Ovary (tissue), 9 donors: ENCODE data around the gene LRRN4CL. TPM values are rescaled to one million over a fixed set of nuclear protein-coding genes. Genes with fewer than 3 reads are reported as not detected.

Source experiments
- DNase-seq, 5 donors: peaks; one replicate each; pipeline ENCODE4 v3.0.0-alpha.2; 2019 to 2020
- H3K27ac ChIP-seq, 2 donors: fragments of 200-600 bp; one replicate each; pipeline versions ENCODE4 v1.5.1 to v1.8.0; 2019 to 2022
- H3K27me3 ChIP-seq: fragments of 200-600 bp; one replicate; pipeline ENCODE4 v1.8.0; 2022
- H3K36me3 ChIP-seq: fragments of 200-600 bp; sonication (generic); one replicate; pipeline ENCODE4 v1.5.1; 2019
- H3K4me1 ChIP-seq: one replicate; pipeline ENCODE4 v1.8.1; 2013; ENCODE audit warnings: mild to moderate bottlenecking, moderate library complexity; ENCODE audit not compliant: insufficient read depth
- H3K4me3 ChIP-seq: fragments of 200-600 bp; sonication (generic); one replicate; pipeline ENCODE4 v1.5.1; 2017
- H3K9me3 ChIP-seq, 2 donors: fragments of 200-600 bp in 1 of 2; sonication (generic) in 1 of 2; one replicate each; pipeline versions ENCODE4 v1.5.1 to v1.8.1; 2013 to 2019; ENCODE audit warnings: mild to moderate bottlenecking in 1 of 2, moderate library complexity in 1 of 2
- EP300 ChIP-seq: sonication (generic); formaldehyde crosslinking; IDR thresholded peaks from one replicate; pipeline ENCODE4 v1.6.1; 2017; ENCODE audit warnings: antibody characterized with exemption
- POLR2A ChIP-seq: fragments of 450-650 bp; IDR thresholded peaks from one replicate; pipeline ENCODE4 v1.6.1; 2017; ENCODE audit warnings: antibody characterized with exemption, mild to moderate bottlenecking, moderate library complexity
- WGBS, 3 donors: extraction: QIAGEN DNeasy Blood & Tissue Kit in 1 of 3; methylation state at CpG; one replicate each; pipeline versions ENCODE4 v1.1.5 to v1.1.7; 2013 to 2017; 5-methylcytosine and 5-hydroxymethylcytosine counted together
- intact Hi-C, 4 donors: fragments of 100-400 bp; cut with DNase I; formaldehyde crosslinking; loops; one replicate each; pipeline versions ENCODE4 v1.11.0 to v1.15.1; 2022 to 2023
- polyA plus RNA-seq, 2 donors: library from polyadenylated mRNA; stranded (reverse); fragments of 200-250 nt in 1 of 2; fragments of 350-450 nt in 1 of 2; fragmentation: Illumina TruSeq in 1 of 2; extraction: RNeasy Lipid Tissue Mini Kit (QIAGEN cat#74804) in 1 of 2; gene quantifications; one replicate each; pipeline ENCODE4 v1.2.3, GENCODE V29; 2013 to 2014
- total RNA-seq, 7 donors: library from RNA; depleted of rRNA in 2 of 7; stranded (reverse); fragments of >200 nt in 2 of 7; fragmentation: NEBNext Ultra II Directional in 3 of 7; extraction: Animal tissue kit (Norgen Biotek cat#: 25700) in 3 of 7; gene quantifications; one replicate each; pipeline versions ENCODE4 v1.1.0 to v1.2.4, GENCODE V29; 2016 to 2023
- TF ChIP-seq, protein P1 (sequence below), 3 donors: fragments of 450-650 bp in 2 of 3; fragments of 200-600 bp in 1 of 3; IDR thresholded peaks; one replicate each; pipeline versions ENCODE4 v1.5.1 to v1.8.0; 2016 to 2022; ENCODE audit warnings: antibody characterized with exemption in 3 of 3, mild to moderate bottlenecking in 1 of 3
- donor health status: DM: no; HTN: no; CAD: no; lungs with moderate emphysema.
- donor health status: DM: no; HTN: no; CAD: no.
- donor health status: Bipolar disorder and iron deficiency.
- donor health status: DM: yes; HTN: yes; CAD: no.
- donor health status: DM: no; HTN: no; CAD: no.
- donor health status: DM: yes; HTN: yes; CAD: no.

Gene LRRN4CL
- total and polyA plus RNA-seq, 9 donors, result 18.5 to 38.6 (median 25.5) TPM

DNA sequence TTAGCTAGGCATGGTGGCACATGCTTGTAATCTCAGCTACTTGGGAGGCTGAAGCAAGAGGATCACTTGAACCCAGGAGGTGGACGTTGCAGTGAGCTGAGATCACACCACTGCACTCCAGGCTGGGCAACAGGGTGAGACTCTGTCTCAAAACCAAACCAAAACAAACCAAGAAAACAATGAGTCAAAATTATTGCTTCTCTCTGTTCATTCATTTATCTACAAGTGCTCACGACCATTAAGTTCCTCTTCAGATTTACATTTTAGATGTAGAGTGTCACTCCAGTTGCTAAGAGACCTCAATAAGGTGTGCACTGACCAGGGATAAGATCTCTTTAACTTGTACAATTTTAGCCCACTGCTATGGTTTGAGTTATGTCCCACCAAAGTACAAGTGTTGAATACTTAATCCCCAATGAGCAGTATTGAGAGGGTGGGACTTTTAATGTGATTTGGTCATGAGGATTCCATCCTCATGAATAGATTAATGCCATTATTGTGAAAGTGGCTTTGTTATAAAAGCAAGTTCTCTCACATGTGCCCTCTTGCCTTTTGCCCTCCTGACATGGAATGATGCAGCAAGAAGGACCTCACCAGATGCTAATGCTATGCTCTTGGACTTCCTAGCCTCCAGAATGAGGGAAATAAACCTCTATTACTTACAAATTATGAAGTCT lies 30.1 kb upstream of the LRRN4CL start:
- Histone ChIP-seq H3K4me1 (no peaks in the 10 kb centered on the region), H3K27me3 (no peaks in the 10 kb centered on the region), H3K9me3 (no peaks in the 10 kb centered on the region), H3K36me3 (no peaks in the 10 kb centered on the region), H3K27ac (no peak overlapping the region), H3K4me3 (no peak overlapping the region)
- WGBS, 3 donors, result 70 to 73% (median 73%) methylated on average over 2 of the region's 2 CpGs
- DNase-seq, result no peak
- TF ChIP-seq POLR2A, result no peak
- TF ChIP-seq, protein P1, sequence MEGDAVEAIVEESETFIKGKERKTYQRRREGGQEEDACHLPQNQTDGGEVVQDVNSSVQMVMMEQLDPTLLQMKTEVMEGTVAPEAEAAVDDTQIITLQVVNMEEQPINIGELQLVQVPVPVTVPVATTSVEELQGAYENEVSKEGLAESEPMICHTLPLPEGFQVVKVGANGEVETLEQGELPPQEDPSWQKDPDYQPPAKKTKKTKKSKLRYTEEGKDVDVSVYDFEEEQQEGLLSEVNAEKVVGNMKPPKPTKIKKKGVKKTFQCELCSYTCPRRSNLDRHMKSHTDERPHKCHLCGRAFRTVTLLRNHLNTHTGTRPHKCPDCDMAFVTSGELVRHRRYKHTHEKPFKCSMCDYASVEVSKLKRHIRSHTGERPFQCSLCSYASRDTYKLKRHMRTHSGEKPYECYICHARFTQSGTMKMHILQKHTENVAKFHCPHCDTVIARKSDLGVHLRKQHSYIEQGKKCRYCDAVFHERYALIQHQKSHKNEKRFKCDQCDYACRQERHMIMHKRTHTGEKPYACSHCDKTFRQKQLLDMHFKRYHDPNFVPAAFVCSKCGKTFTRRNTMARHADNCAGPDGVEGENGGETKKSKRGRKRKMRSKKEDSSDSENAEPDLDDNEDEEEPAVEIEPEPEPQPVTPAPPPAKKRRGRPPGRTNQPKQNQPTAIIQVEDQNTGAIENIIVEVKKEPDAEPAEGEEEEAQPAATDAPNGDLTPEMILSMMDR (IDR thresholded peaks at IDR 0.05), result no peak
- no peak for TF ChIP-seq EP300
- intact Hi-C loops, result no loop called here

DNA sequence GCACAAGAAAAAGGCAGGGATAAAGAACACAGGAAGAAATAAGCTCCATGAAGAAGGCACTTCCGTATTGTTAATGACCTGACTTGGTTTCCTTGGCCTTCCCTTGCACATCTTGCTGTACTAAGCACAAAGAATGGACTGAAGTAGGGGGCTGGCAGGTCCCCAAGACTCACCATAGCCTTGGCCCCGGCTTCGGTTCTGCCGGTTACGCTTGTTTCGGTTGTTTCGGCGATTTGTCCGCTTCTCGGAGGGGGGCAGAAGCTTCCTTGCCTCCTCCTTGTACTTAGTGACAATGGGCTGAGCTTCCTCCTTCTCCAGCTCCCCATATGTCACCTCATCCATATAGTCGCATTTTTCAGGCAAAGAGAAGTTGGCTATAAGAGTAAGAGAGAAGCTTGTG lies 27.5 kb upstream of the LRRN4CL start:
- intact Hi-C loops, result no loop called here
- 85 to 89% (median 86%) methylated on average over 11 of the region's 11 CpGs for WGBS, 3 donors
- peak in 2 of 5 donors; percentile 15 to 30 for DNase-seq
- Histone ChIP-seq H3K9me3 (no peaks in the 10 kb centered on the region), H3K36me3 (no peaks in the 10 kb centered on the region), H3K4me3 (no peak overlapping the region), H3K27me3 (no peaks in the 10 kb centered on the region), H3K27ac (no peak overlapping the region), H3K4me1 (no peaks in the 10 kb centered on the region)
- TF ChIP-seq, protein P1 (IDR thresholded peaks at IDR 0.05), result no peak
- TF ChIP-seq EP300 (no peak), POLR2A (no peak)

DNA sequence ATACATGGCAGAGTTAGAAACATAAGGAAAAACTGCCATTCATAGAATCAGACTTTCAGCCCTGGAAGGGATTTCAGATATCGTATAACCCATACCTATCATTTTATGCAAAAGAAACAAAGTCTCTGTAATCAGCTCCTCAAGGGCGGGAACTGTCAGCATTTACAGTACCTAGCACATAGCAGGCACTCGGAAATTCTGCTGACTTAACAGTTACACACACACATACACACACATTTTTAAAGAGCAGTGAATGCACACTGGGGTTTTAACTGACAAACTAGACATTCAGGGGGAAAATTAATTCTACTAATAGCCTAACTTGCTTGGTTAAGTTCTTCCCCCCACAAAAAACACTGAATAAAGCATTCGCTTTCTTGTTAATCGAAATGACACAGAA lies 26.9 kb upstream of the LRRN4CL start:
- WGBS, 3 donors, result 83 to 86% (median 84%) methylated on average over 5 of the region's 5 CpGs
- intact Hi-C loops, result no loop called here
- H3K27ac ChIP-seq, result no peak overlapping the region
- no peaks in the 10 kb centered on the region for H3K36me3 ChIP-seq
- no peaks in the 10 kb centered on the region for H3K27me3 ChIP-seq
- TF ChIP-seq, protein P1 (IDR thresholded peaks at IDR 0.05), result no peak
- TF ChIP-seq POLR2A (no peak), EP300 (no peak)
- no peaks in the 10 kb centered on the region for H3K4me1 ChIP-seq
- no peaks in the 10 kb centered on the region for H3K9me3 ChIP-seq
- H3K4me3 ChIP-seq, result no peak overlapping the region
- no peak for DNase-seq

DNA sequence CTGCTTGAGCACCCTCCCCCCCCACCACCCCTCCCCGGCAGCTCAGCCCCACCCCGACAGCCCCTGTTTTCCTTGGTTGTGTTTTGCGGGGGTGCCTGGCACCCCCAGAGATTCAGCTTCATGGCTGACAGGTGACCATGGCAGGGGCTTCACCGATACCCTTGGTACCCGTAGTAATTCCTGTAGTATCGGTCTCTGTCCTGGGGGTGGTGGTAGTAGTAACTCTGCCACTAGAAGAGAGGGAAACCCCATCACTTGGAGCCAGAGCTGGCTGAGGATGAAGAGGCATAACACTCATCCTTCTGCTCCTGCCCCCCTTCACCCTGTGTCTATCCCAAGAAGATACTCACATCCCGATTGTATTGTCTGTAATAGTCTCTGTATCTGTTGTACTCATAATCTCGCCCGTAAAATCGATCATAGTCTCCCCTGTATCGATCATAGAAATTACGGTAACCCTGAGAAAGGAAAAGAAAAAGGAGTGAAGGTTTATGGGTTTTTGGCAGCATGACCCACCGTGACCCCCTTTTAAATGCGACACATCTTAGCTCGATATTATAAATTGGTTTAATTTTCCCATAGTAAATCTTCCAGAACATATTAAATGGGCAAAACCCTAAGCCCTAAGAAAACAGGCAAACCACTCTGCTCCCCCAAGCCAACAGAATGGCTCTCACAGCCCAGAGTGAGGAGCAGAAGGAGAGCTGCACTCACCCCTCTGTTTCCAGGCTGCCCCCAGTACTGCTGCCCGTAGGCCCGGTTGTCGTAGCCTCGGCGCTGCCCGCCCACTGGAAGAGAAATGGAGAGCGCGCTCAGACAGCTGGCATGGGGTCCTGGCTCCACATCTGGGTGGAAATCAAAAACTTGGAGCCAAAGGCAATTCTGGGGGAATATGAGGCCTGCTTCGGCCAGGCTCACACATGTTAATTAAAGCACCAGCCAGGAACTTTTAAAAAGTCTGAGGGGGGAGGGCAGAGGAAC lies 26.1 kb upstream of the LRRN4CL start:
- Histone ChIP-seq H3K4me3 (no peak overlapping the region), H3K27me3 (no peaks in the 10 kb centered on the region), H3K27ac (no peak overlapping the region), H3K4me1 (no peaks in the 10 kb centered on the region), H3K9me3 (no peaks in the 10 kb centered on the region), H3K36me3 (no peaks in the 10 kb centered on the region)
- TF ChIP-seq, protein P1 (IDR thresholded peaks at IDR 0.05), result no peak
- TF ChIP-seq POLR2A, result no peak
- no peak for TF ChIP-seq EP300
- 82 to 88% (median 83%) methylated on average over 24 of the region's 24 CpGs for whole genome bisulfite sequencing, 3 donors
- intact Hi-C loops, result no loop called here
- peak in 2 of 5 donors; percentile 16 to 17 for DNase-seq
